ENCODE results near the gene FMN1.

The FMN1 gene

GRCh38 chr15:32823750-32824149 is 370.8 kb downstream of the FMN1 start:
- DNase-seq (ENCODE audit: low spot score) = no peak

- no peak for DNase-seq (ENCODE audit: low spot score)
These were observed 371.8 kb downstream of the FMN1 start for GRCh38 chr15:32822739-32823138.

DNA sequence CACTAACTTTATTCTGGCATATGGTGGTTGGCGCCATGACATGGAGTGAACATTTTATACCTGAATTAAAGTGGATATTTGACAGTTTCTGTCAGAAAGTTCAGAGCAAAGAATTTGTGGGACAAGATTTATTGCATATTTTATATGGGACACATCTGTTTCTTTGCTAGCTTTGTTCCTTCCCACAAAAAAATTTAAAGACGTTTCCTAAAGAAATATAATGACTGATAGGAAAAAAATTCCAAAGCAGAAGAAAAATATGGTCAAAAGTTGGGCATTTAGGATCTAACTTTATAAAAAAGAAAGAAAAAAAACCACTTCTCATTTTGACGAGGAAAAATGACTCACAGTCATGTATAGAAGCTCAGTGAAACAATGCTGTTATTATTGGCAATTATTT is 375.1 kb downstream of the FMN1 start:
- DNase-seq (ENCODE audit: low spot score) = no peak

DNA sequence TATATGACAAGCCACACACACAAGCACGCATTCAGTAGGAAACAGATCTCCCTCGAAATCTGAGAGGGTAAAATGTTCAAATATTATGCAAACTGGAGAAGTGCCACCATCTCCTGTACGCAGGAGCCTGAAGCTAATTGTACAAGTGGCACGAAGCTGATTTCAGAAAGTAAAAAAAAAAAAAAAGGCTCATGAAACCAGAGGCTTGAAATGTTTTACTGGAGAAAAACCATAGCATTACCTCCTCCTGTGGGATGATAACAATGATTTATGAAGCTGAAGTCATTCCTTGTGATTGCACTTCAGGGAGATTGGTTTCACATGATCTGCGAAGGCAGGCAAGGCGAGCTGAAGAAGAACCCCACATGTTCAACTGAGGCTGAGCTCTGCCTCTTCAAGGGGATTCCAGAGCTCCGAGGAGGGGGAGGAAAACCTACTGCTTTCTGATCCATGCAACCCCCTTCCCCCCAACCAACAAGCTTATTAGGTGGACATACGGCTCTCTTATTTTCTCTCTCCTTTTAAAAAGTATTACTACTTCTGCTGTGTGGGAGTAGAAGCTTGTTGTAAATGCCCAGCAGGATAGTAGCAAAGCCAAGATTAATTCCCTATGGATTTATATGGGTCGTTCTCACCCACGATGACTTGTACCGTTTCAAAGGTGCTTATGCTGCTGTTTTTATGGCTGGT is 375.6 kb downstream of the FMN1 start:
- no peak for DNase-seq (ENCODE audit: low spot score)

DNA sequence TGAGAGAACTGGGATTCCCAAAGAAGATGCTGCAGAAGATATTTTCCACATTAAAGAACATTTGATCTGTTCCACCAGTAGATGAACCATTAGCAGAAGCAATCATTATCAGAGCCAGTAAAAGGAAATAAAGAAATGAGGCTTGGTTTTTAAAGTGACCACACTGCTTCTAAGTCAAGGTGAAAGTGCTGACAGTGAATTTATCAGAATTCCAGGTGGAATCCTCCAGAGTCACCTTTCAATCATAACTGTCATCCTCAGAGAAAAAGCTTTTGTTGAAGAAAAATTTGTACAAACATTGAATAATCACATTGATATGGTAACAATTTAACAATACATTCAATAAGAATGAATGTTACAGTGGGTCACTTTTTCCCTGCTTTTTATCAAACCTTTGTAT is 376.9 kb downstream of the FMN1 start:
- DNase-seq (ENCODE audit: low spot score) = no peak

GRCh38 chr15:32807331-32807730 is 387.2 kb downstream of the FMN1 start:
- DNase-seq (ENCODE audit: low spot score) = no peak

GRCh38 chr15:32803631-32804030 is 390.9 kb downstream of the FMN1 start:
- no peak for DNase-seq (ENCODE audit: low spot score)

DNA sequence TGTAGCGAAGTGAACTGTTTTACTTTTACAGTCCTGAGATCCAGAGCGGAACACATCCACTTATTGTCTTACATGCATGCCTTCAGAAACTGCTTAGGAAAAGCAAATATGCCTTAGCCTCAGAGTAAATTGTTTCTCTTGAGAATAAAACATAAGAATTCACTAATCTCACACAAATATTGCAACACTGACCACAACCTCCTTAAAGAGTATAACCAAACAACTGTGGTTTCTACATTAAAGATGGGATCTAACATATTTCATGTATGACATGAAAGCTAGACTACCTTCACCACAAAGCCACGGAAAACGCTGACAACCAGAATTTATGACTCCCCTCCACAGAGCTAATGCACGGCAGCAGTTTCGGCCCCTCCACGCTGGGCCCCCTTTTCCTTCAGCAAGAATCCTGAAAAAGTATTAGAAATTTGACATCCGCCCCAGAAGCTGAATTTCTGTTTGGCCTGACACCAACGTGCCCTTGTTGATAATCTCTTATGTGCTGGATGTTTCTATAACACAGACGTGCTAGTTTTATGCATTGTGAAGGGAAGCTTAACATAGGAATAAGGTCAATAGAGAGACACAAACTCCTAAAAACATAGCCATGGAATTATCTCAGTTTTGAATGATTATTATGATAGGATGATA is 392.1 kb downstream of the FMN1 start:
- DNase-seq (ENCODE audit: low spot score) = no peak

DNA sequence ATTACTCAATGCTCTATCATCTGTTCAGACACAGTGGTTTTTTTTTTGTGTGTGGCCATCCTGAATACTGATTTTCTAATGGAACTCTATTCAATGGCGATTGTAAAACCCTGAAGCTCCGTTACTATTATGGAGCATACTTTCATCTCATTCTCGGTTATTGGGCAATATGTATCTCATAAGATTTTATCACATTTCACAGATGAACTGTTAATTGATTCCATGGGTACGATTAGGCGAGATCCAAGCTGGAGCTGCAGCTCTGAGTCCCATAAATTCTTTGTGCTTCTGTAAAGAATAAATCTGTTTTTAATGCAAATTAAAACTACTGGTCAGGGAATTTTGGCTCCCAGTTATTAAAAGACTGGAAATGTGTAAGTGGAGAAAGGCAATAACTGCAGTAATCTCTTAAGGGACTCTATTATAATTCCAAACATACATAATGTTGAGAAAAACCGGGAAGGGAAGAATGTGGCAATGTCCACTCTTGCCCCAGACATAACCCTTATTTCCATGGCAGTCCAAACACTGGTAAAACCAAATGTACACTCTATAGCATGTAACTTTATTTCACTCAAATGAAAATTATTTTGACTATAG is 394.5 kb downstream of the FMN1 start:
- no peak for DNase-seq (ENCODE audit: low spot score)

- DNase-seq (ENCODE audit: low spot score) = no peak
These were observed 397.7 kb downstream of the FMN1 start for GRCh38 chr15:32796856-32797255.

- DNase-seq (ENCODE audit: low spot score) = no peak
These were observed 399.5 kb downstream of the FMN1 start for GRCh38 chr15:32794973-32795372.

GRCh38 chr15:32792436-32792835 is 402.1 kb downstream of the FMN1 start:
- DNase-seq (ENCODE audit: low spot score) = no peak

- DNase-seq (ENCODE audit: low spot score) = no peak
These were observed 404.0 kb downstream of the FMN1 start for GRCh38 chr15:32790352-32790999.

GRCh38 chr15:32787949-32788348 is 406.6 kb downstream of the FMN1 start:
- no peak for DNase-seq (ENCODE audit: low spot score)

- no peak for DNase-seq (ENCODE audit: low spot score)
These were observed 407.6 kb downstream of the FMN1 start for GRCh38 chr15:32786906-32787305.

GRCh38 chr15:32784581-32784980 is 409.9 kb downstream of the FMN1 start:
- no peak for DNase-seq (ENCODE audit: low spot score)

GRCh38 chr15:32781781-32782180 is 412.7 kb downstream of the FMN1 start:
- no peak for DNase-seq (ENCODE audit: low spot score)

- DNase-seq (ENCODE audit: low spot score) = no peak
These were observed 415.9 kb downstream of the FMN1 start for GRCh38 chr15:32778391-32779176.

GRCh38 chr15:32775103-32775502 is 419.4 kb downstream of the FMN1 start:
- no peak for DNase-seq (ENCODE audit: low spot score)

DNA sequence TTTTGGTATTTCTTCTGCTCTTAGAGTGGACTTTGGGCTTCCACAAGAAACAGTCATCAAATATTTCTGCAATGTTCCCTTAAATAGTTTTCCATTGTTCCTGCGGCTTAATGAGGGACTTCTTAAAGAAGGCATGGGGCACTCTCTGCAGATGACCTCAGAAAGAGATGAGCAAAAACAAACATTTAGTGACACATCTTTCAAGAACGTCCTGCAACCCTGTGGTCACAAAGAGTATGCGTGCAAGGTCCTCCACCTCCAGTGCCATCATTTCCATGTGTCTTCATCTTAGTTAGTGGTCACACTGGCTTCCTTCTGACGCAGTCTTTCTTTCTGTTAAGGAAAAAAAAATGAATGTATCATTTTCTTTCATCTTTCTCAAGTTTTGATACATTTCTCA is 420.5 kb downstream of the FMN1 start:
- DNase-seq (ENCODE audit: low spot score) = no peak

DNA sequence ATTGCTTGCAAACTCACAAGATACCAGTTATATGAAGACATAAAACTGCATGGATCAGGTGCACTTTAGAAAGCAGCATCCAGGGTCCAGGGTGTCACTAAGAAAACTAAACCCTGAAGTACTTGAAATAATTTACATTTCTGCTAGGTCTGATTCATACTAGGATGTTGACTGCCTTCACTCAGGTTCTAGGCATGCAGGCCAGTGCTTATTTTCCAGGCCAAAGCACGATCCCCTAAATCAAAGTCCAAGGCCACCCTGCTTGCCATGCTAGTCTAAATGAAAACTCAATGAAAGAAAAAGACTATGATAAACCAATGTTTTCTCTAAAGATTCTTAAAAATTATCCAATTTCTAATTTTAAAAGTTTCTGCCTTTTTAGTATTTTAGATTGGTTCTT is 427.3 kb downstream of the FMN1 start:
- DNase-seq (ENCODE audit: low spot score) = no peak

GRCh38 chr15:32766101-32766500 is 428.4 kb downstream of the FMN1 start:
- no peak for DNase-seq (ENCODE audit: low spot score)
